Right lobe of liver (tissue), 6 donors: ENCODE results near the gene ANGPTL4. TPM values are rescaled to one million over a fixed set of nuclear protein-coding genes. Genes with fewer than 3 reads are reported as not detected.
A peak's percentile ranks its signal among the peaks of the same experiment; 100 is the strongest.

ENCODE experiments used
- ATAC-seq, 4 donors: fragments of 200-7000 bp; cut with Tn5 transposase; one replicate each; pipeline ENCODE4 v1.9.1; 2020; ENCODE audit warnings: mild to moderate bottlenecking in 4 of 4, moderate library complexity in 4 of 4
- DNase-seq, 3 donors: peaks; one replicate each; pipeline ENCODE4 v3.0.0-alpha.2; 2020
- H3K27ac ChIP-seq, 3 donors: fragments of 200-600 bp; one replicate each; pipeline ENCODE4 v1.8.0; 2022
- H3K27me3 ChIP-seq, 2 donors: fragments of 200-600 bp; one replicate each; pipeline ENCODE4 v1.8.0; 2022
- H3K36me3 ChIP-seq, 4 donors: fragments of 200-600 bp; sonication (generic) in 1 of 4; one replicate each; pipeline versions ENCODE4 v1.5.1 to v1.8.0; 2017 to 2022; ENCODE audit warnings: control low read depth in 1 of 4
- H3K4me1 ChIP-seq, 4 donors: fragments of 200-600 bp; sonication (generic) in 1 of 4; one replicate each; pipeline versions ENCODE4 v1.5.1 to v1.8.0; 2017 to 2022; ENCODE audit warnings: control low read depth in 1 of 4
- H3K4me3 ChIP-seq, 3 donors: fragments of 200-600 bp; one replicate each; pipeline ENCODE4 v1.8.0; 2022
- H3K9me3 ChIP-seq, 4 donors: fragments of 200-600 bp; sonication (generic) in 1 of 4; one replicate each; pipeline versions ENCODE4 v1.5.1 to v1.8.0; 2017 to 2022; ENCODE audit warnings: control low read depth in 1 of 4
- CTCF ChIP-seq, 4 donors: fragments of 200-600 bp in 3 of 4; fragments of 450-650 bp in 1 of 4; IDR thresholded peaks; one replicate each; pipeline versions ENCODE4 v1.5.1 to v1.8.0; 2016 to 2022; ENCODE audit warnings: antibody characterized with exemption in 4 of 4, mild to moderate bottlenecking in 2 of 4
- POLR2A ChIP-seq: fragments of 450-650 bp; IDR thresholded peaks from one replicate; pipeline ENCODE4 v1.6.1; 2017; ENCODE audit warnings: antibody characterized with exemption, mild to moderate bottlenecking
- WGBS: methylation state at CpG from one replicate; pipeline ENCODE4 v1.1.6; 2018; ENCODE audit warnings: low coverage, low lambda C conversion rate; ENCODE audit not compliant: insufficient coverage; ENCODE audit errors: missing lambda C conversion rate; 5-methylcytosine and 5-hydroxymethylcytosine counted together
- intact Hi-C, 2 donors: fragments of 100-400 bp; cut with DNase I; formaldehyde crosslinking; loops; one replicate each; pipeline versions ENCODE4 v1.11.2 to v1.14.1; 2022
- total RNA-seq, 6 experiments: library from RNA; depleted of rRNA in 2 of 6; stranded (reverse); fragments of >200 nt in 2 of 6; fragmentation: NEBNext Ultra II Directional in 3 of 6; extraction: Animal tissue kit (Norgen Biotek cat#: 25700) in 3 of 6; gene quantifications; one replicate each; pipeline versions ENCODE4 v1.1.0 to v1.2.4, GENCODE V29; 2016 to 2023
- donor health status: DM: no; HTN: yes; CAD: no.
- donor health status: DM: no; HTN: no; CAD: no.
- donor health status: DM: no; HTN: no; CAD: no.
- donor health status: DM: no; HTN: yes; CAD: no.
- donor health status: DM: no; HTN: yes; CAD: no.

Gene ANGPTL4
- total RNA-seq, 6 experiments from 2014 or later = 2.3 to 204 (median 125) TPM

- H3K27me3 ChIP-seq = no peaks in the 10 kb centered on the region
- peak overlapping the region in 1 of 3 donors; percentile 9 for H3K4me3 ChIP-seq
- intact Hi-C loops = no loop called here
- H3K27ac ChIP-seq = peak overlapping the region; percentile 83 to 93 (median 90)
- ATAC-seq (peak; percentile 63 to 75 (median 74)), DNase-seq (peak; percentile 95 to 99 (median 97))
- no peaks in the 10 kb centered on the region for H3K9me3 ChIP-seq
- peaks cover 0 to 50% (median 17%) of the 10 kb centered on the region in 4 donors for H3K4me1 ChIP-seq
- no peak for TF ChIP-seq CTCF (IDR thresholded peaks at IDR 0.05)
- TF ChIP-seq POLR2A = peak; percentile 46
- 8% methylated on average over 10 of the region's 12 CpGs for WGBS
- H3K36me3 ChIP-seq = no peaks in the 10 kb centered on the region
Measured at GRCh38 chr19:8361921-8362793, 1.8 kb upstream of the ANGPTL4 start.

GRCh38 chr19:8366121-8366581, 2.2 kb downstream of the ANGPTL4 start:
- Histone ChIP-seq H3K36me3 (peaks cover 0 to 3% (median 0%) of the 10 kb centered on the region in 4 donors), H3K27me3 (no peaks in the 10 kb centered on the region), H3K9me3 (no peaks in the 10 kb centered on the region), H3K4me3 (peak overlapping the region in 2 of 3 donors; percentile 63 to 98), H3K27ac (peak overlapping the region; percentile 48 to 90 (median 88)), H3K4me1 (peaks cover 0 to 75% (median 26%) of the 10 kb centered on the region in 4 donors)
- TF ChIP-seq POLR2A (no peak), CTCF (IDR thresholded peaks at IDR 0.05) (no peak)
- ATAC-seq (no peak), DNase-seq (peak in 1 of 3 donors; percentile 30)
- 75% methylated on average over 3 of the region's 11 CpGs for WGBS
- intact Hi-C loops = no loop called here

GRCh38 chr19:8366961-8367326, 3.0 kb downstream of the ANGPTL4 start:
- TF ChIP-seq CTCF (IDR thresholded peaks at IDR 0.05) (no peak), POLR2A (no peak)
- WGBS = 18% methylated on average over 12 of the region's 13 CpGs
- DNase-seq (peak in 2 of 3 donors; percentile 59 to 71), ATAC-seq (peak in 3 of 4 donors; percentile 0 to 3 (median 2))
- H3K27ac ChIP-seq = peak overlapping the region; percentile 48 to 90 (median 88)
- peak overlapping the region in 1 of 3 donors; percentile 98 for H3K4me3 ChIP-seq
- no peaks in the 10 kb centered on the region for H3K27me3 ChIP-seq
- no peaks in the 10 kb centered on the region for H3K9me3 ChIP-seq
- peaks cover 0 to 72% (median 26%) of the 10 kb centered on the region in 4 donors for H3K4me1 ChIP-seq
- intact Hi-C loops = no loop called here
- peaks cover 0 to 3% (median 0%) of the 10 kb centered on the region in 4 donors for H3K36me3 ChIP-seq

- WGBS = 14% methylated on average over 17 of the region's 23 CpGs
- TF ChIP-seq POLR2A (no peak), CTCF (IDR thresholded peaks at IDR 0.05) (no peak)
- peaks cover 0 to 3% (median 0%) of the 10 kb centered on the region in 4 donors for H3K36me3 ChIP-seq
- no peaks in the 10 kb centered on the region for H3K27me3 ChIP-seq
- ATAC-seq = peak; percentile 40 to 52 (median 44)
- no peaks in the 10 kb centered on the region for H3K9me3 ChIP-seq
- peaks cover 0 to 68% (median 24%) of the 10 kb centered on the region in 4 donors for H3K4me1 ChIP-seq
- peak overlapping the region in 1 of 3 donors; percentile 98 for H3K4me3 ChIP-seq
- H3K27ac ChIP-seq = peak overlapping the region; percentile 48 to 90 (median 88)
- peak; percentile 87 to 94 (median 91) for DNase-seq
- intact Hi-C loops = no loop called here
Measured at GRCh38 chr19:8367327-8368001, 3.5 kb downstream of the ANGPTL4 start.
